DND-41 (cell line): ENCODE data around the gene IL17B.

Experiments used
- EZH2 ChIP-seq: IDR thresholded peaks from 3 replicates; pipeline ENCODE4 v1.6.1; 2012; ENCODE audit warnings: borderline replicate concordance, low read depth, mild to moderate bottlenecking, moderate library complexity, low read length, inconsistent platforms; ENCODE audit not compliant: severe bottlenecking
- TF ChIP-seq, protein P1 (sequence below): IDR thresholded peaks from 2 replicates; pipeline ENCODE4 v1.5.1; 2012; ENCODE audit warnings: borderline replicate concordance, low read length, moderate library complexity, mild to moderate bottlenecking; ENCODE audit not compliant: poor library complexity, severe bottlenecking; ENCODE audit errors: extremely low read depth

DNA sequence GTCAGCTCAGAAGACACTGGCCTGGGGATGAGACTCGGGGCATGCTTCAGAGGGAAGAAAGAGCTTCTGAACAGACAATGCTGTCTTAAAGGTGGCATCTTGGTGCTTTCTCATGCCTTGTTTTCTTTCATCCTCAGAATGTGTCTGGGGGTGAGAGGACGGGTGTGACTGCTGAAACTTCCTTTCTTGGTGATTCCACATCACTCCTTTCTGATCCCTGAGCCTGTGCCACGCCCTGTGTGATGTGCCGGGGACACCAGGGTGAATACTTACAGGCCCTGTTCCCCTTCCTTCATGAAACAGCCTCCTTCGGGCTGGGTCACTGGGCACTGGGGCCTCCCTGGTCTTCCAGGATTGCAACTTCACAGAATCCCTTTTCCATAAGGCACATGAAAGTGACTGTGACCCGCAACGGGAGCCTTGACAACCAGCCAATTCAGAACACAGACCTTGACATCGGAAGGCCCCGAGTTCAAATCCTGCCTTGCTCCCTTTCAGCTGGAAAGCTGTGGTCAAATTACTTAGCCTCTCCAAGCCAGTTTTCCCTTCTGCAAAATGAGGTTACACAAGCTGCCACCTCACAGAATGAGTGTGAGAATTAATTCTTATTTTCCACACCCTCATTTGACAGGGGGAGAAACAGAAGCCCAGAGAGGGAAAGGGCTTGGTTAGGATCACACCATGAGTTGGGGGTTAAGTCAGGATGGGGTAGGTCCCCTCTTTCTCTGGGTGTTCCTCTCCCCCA, 44.1 kb upstream of the IL17B start:
- TF ChIP-seq, protein P1, sequence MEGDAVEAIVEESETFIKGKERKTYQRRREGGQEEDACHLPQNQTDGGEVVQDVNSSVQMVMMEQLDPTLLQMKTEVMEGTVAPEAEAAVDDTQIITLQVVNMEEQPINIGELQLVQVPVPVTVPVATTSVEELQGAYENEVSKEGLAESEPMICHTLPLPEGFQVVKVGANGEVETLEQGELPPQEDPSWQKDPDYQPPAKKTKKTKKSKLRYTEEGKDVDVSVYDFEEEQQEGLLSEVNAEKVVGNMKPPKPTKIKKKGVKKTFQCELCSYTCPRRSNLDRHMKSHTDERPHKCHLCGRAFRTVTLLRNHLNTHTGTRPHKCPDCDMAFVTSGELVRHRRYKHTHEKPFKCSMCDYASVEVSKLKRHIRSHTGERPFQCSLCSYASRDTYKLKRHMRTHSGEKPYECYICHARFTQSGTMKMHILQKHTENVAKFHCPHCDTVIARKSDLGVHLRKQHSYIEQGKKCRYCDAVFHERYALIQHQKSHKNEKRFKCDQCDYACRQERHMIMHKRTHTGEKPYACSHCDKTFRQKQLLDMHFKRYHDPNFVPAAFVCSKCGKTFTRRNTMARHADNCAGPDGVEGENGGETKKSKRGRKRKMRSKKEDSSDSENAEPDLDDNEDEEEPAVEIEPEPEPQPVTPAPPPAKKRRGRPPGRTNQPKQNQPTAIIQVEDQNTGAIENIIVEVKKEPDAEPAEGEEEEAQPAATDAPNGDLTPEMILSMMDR: no peak
- TF ChIP-seq EZH2: no peak
